Transverse colon (tissue), 4 donors: ENCODE measurements around the gene FOXK2. TPM values are rescaled to one million over a fixed set of nuclear protein-coding genes. Genes with fewer than 3 reads are reported as not detected.
A peak's percentile ranks its signal among the peaks of the same experiment; 100 is the strongest.

Source experiments
- DNase-seq: peaks from one replicate; pipeline ENCODE4 v3.0.0-alpha.2; 2019
- H3K27ac ChIP-seq, 4 donors: fragments of 200-600 bp; sonication (generic); 2 replicates each; pipeline ENCODE4 v1.5.1; 2016 to 2018; ENCODE audit warnings: inconsistent platforms in 4 of 4
- H3K27me3 ChIP-seq: fragments of 200-600 bp; sonication (generic); 2 replicates; pipeline ENCODE4 v1.5.1; 2017; ENCODE audit warnings: inconsistent platforms
- H3K36me3 ChIP-seq, 4 donors: fragments of 200-600 bp; sonication (generic); 2 replicates each; pipeline ENCODE4 v1.5.1; 2017 to 2019; ENCODE audit warnings: inconsistent platforms in 4 of 4
- H3K4me1 ChIP-seq, 4 donors: fragments of 200-600 bp; sonication (generic); 2 replicates each; pipeline ENCODE4 v1.5.1; 2017 to 2020; ENCODE audit warnings: inconsistent platforms in 4 of 4
- H3K4me3 ChIP-seq, 4 donors: fragments of 200-600 bp; sonication (generic); 1 replicate in 1 of 4; 2 replicates in 3 of 4; pipeline versions ENCODE4 v1.5.1 to v1.6.1; 2017 to 2019; ENCODE audit warnings: inconsistent platforms in 4 of 4
- H3K9me3 ChIP-seq, 2 donors: fragments of 200-600 bp; sonication (generic); 2 replicates each; pipeline ENCODE4 v1.5.1; 2017 to 2019; ENCODE audit warnings: inconsistent platforms in 2 of 2
- EP300 ChIP-seq: sonication (generic); formaldehyde crosslinking; IDR thresholded peaks from one replicate; pipeline ENCODE4 v1.6.1; 2017; ENCODE audit warnings: antibody characterized with exemption, low read depth
- POLR2A ChIP-seq: fragments of 450-650 bp; IDR thresholded peaks from one replicate; pipeline ENCODE4 v1.6.1; 2016; ENCODE audit warnings: antibody characterized with exemption, mild to moderate bottlenecking, moderate library complexity
- POLR2AphosphoS5 ChIP-seq, 3 donors: sonication (generic); formaldehyde crosslinking; IDR thresholded peaks; one replicate each; pipeline ENCODE4 v1.6.1; 2016; ENCODE audit warnings: antibody characterized with exemption in 3 of 3
- WGBS, 2 donors: methylation state at CpG; one replicate each; pipeline ENCODE4 v1.1.5; 2018; ENCODE audit warnings: low coverage in 1 of 2; 5-methylcytosine and 5-hydroxymethylcytosine counted together
- in situ Hi-C, 4 donors: fragments of 200-750 bp; cut with MboI; loops; one replicate each; pipeline versions ENCODE4 v1.15.0 to v1.15.1; 2017; ENCODE audit warnings: low sequenced_read_pairs in 3 of 4, low pct_ligation_motif_present in 1 of 4, low pct_unique_long_range_greater_than_20kb in 1 of 4
- intact Hi-C: fragments of 100-400 bp; cut with DNase I; formaldehyde crosslinking; loops from one replicate; pipeline ENCODE4 v1.15.1; 2023; ENCODE audit warnings: low total_unique reads
- total RNA-seq, 4 donors: library from RNA; depleted of rRNA; stranded (reverse); fragments of >200 nt; gene quantifications; one replicate each; pipeline ENCODE4 v1.1.0, GENCODE V29; 2016
- TF ChIP-seq, protein P1 (sequence below), 5 experiments: fragments of 200-600 bp in 3 of 5; fragments of 450-650 bp in 2 of 5; sonication (generic) in 3 of 5; IDR thresholded peaks; 1 replicate in 2 of 5; 2 replicates in 3 of 5; pipeline ENCODE4 v1.5.1; 2016 to 2017; ENCODE audit warnings: antibody characterized with exemption in 5 of 5, inconsistent platforms in 3 of 5, mild to moderate bottlenecking in 2 of 5, moderate library complexity in 1 of 5

FOXK2 gene
- total RNA-seq, 4 donors from 2014 or later = 41.2 to 216 (median 106) TPM

DNA sequence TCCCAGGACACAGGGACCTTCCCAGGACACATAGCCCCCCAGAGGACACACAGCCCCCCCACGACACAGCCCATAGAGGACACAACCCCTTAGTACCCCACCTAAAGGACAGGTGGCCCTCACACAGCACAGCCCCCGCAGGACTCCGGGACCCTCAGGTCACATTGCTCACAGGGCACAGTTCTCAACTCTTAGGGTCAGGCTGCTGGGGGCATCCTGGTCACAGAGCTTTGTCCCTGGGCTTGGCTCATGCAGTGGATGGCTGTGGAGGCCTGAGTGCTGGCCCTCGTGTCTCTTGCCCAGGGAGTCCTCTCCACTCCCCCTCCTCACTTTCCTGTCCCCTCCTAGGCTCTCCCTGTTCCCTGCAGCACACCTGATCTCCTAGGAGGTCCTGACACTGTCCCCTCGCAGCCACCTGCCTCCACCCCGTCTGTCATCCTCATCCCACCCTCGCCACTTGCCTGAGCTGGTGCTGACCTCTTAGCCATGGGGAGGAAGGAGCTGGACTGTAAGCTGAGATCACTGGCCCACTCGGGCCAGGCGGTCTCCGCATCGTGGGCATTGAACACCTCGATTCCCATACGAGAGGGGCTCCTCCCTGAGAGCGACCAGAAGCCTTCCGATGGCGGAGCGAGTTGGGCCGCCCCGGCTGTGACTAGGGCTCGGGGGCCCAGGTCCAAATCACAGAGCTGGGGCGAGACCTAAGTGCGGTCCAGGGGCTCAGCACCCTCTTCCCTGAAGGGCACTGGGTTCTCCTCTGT is 130.1 kb downstream of the FOXK2 start:
- no peak overlapping the region for H3K4me3 ChIP-seq
- WGBS, 2 donors = 55 to 83% methylated on average over 2 to 22 of the region's 22 CpGs
- no peaks in the 10 kb centered on the region for H3K9me3 ChIP-seq
- DNase-seq = no peak
- TF ChIP-seq EP300 (no peak), POLR2A (no peak), POLR2AphosphoS5 (IDR thresholded peaks at IDR 0.05) (no peak)
- TF ChIP-seq, protein P1, sequence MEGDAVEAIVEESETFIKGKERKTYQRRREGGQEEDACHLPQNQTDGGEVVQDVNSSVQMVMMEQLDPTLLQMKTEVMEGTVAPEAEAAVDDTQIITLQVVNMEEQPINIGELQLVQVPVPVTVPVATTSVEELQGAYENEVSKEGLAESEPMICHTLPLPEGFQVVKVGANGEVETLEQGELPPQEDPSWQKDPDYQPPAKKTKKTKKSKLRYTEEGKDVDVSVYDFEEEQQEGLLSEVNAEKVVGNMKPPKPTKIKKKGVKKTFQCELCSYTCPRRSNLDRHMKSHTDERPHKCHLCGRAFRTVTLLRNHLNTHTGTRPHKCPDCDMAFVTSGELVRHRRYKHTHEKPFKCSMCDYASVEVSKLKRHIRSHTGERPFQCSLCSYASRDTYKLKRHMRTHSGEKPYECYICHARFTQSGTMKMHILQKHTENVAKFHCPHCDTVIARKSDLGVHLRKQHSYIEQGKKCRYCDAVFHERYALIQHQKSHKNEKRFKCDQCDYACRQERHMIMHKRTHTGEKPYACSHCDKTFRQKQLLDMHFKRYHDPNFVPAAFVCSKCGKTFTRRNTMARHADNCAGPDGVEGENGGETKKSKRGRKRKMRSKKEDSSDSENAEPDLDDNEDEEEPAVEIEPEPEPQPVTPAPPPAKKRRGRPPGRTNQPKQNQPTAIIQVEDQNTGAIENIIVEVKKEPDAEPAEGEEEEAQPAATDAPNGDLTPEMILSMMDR (IDR thresholded peaks at IDR 0.05) = no peak
- H3K27ac ChIP-seq = peak overlapping the region in 1 of 4 donors; percentile 80
- H3K4me1 ChIP-seq = peaks cover 24 to 42% (median 36%) of the 10 kb centered on the region in 4 donors
- in situ Hi-C loops (loop anchor here in 2 of 4 donors (10.0 to 25.0 kb wide), 2 partner anchors 113 to 115 kb away; partner anchors contain the start of gene TBCD (in 1 of the 2)), intact Hi-C loops (no loop called here)
- no peaks in the 10 kb centered on the region for H3K27me3 ChIP-seq
- no peaks in the 10 kb centered on the region for H3K36me3 ChIP-seq

DNA sequence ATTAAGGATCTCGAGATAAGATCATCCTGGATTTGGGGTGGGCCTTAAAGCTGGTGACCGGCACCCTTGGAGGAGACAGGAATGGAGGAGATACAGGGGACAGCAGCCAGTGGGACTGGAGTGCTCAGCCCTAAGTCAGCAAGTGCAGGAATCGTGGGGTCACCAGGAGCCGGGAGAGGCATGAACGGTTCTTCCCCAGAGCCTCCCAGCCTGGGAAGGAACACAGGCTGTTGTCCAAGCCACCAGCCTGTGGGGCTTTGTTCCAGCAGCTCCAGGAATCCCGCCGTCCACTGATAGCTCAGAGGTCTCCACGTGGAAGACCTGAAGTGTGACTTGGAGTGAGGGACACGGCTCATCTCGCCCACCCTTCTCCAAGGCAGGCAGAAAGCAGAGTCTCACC is 131.2 kb downstream of the FOXK2 start:
- H3K4me1 ChIP-seq = peaks cover 24 to 45% (median 41%) of the 10 kb centered on the region in 4 donors
- 85 to 86% methylated on average over 2 to 10 of the region's 10 CpGs for WGBS, 2 donors

DNA sequence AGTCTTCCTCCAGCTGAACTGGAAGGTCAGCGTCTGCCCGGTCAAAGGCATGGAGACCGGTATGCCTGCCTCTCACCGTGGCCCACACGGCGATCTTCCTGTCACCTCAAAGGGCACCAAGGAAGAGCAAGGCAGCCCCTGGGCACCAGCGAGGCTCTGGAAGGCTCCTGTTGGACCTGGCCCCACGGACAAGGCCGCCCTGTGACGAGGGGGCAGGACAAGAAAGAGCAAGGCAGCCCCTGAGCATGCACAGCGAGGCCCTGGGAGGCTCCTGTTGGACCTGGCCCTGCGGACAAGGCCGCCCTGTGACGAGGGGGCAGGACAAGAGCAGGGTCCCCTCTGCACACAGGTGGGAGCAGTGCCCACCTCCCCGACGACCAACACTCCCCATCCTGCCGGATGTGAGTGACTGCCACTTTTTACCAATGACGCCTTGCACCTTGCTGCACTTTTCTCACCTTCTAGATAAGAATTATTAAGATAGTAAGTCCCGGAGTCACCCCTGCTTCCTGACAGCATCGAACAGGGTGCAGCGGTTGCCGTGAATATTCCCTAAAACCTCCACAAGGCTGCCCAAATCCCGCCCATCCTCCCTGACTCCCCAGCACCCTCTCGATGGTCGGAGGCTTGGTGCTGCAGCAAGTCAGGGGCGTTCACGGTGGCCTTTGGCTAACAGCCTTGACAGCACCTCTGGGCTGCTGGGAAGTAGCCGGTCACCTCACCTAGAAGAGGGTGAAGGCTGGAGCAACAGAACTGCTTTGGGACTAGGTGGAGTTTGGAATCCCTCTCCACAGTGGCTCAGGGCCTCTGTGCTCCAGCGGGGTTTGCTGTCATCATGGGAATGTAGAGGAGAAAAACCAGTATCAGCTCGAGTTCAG is 134.4 kb downstream of the FOXK2 start:
- H3K27ac ChIP-seq = peak overlapping the region; percentile 75 to 86 (median 83)
- no peaks in the 10 kb centered on the region for H3K27me3 ChIP-seq
- WGBS, 2 donors = 87% methylated on average over 30 of the region's 30 CpGs; no CpG with 5 or more reads in 1 of the 2 donors
- TF ChIP-seq, protein P1 (IDR thresholded peaks at IDR 0.05) = no peak
- TF ChIP-seq EP300 (no peak), POLR2AphosphoS5 (IDR thresholded peaks at IDR 0.05) (no peak), POLR2A (no peak)
- H3K9me3 ChIP-seq = no peaks in the 10 kb centered on the region
- peak overlapping the region in 1 of 4 donors; percentile 22 for H3K4me3 ChIP-seq
- no peaks in the 10 kb centered on the region for H3K36me3 ChIP-seq
- no peak for DNase-seq
- peaks cover 10 to 29% (median 26%) of the 10 kb centered on the region in 4 donors for H3K4me1 ChIP-seq
- intact Hi-C loops = no loop called here
- in situ Hi-C loops = loop anchor here in 2 of 4 donors (10.0 to 25.0 kb wide), 2 partner anchors 108 to 111 kb away; partner anchors contain the start of gene TBCD (in 1 of the 2)

More for the DNA sequence above, 131.2 kb downstream of the FOXK2 start:
- intact Hi-C loops = no loop called here
- Histone ChIP-seq H3K27me3 (no peaks in the 10 kb centered on the region), H3K27ac (no peak overlapping the region), H3K36me3 (no peaks in the 10 kb centered on the region), H3K4me3 (no peak overlapping the region), H3K9me3 (no peaks in the 10 kb centered on the region)
- no peak for TF ChIP-seq EP300
- no peak for TF ChIP-seq POLR2A
- TF ChIP-seq, protein P1 (IDR thresholded peaks at IDR 0.05) = no peak
- DNase-seq = no peak
- in situ Hi-C loops = loop anchor here in 2 of 4 donors (10.0 to 25.0 kb wide), 2 partner anchors 112 to 114 kb away; partner anchors contain the start of gene TBCD (in 1 of the 2)

Other genes with a start within 250 kb of the FOXK2 start
- 100 to 1,000 TPM in 2 of 4 donors, 10 to 100 TPM in 2; 86.0 to 230 (median 148) TPM for gene CSNK1D, start 246.0 kb upstream of the FOXK2 start, total RNA-seq
- gene CD7, start 202.1 kb upstream of the FOXK2 start, total RNA-seq = 1 to 10 TPM; 6.1 to 9.7 (median 7.4) TPM
- 100 to 1,000 TPM in 2 of 4 donors, 10 to 100 TPM in 1, 1 to 10 TPM in 1; 5.8 to 127 (median 107) TPM for gene SECTM1, start 186.0 kb upstream of the FOXK2 start, total RNA-seq
- gene TEX19, start 160.5 kb upstream of the FOXK2 start, total RNA-seq = not detected
- gene UTS2R, start 148.0 kb upstream of the FOXK2 start, total RNA-seq = under 1 TPM in 1 of 4 donors, not detected in 3; 0.48 TPM
- 100 to 1,000 TPM in 2 of 4 donors, 10 to 100 TPM in 2; 45.5 to 258 (median 102) TPM for gene HEXD, start 101.4 kb upstream of the FOXK2 start, total RNA-seq
- 10 to 100 TPM in 3 of 4 donors, 1 to 10 TPM in 1; 7.9 to 27.5 (median 25.9) TPM for gene OGFOD3, start 101.1 kb upstream of the FOXK2 start, total RNA-seq
- gene CYBC1, start 69.0 kb upstream of the FOXK2 start, total RNA-seq = 100 to 1,000 TPM in 2 of 4 donors, 10 to 100 TPM in 2; 46.2 to 212 (median 86.2) TPM
- gene NARF, start 61.0 kb upstream of the FOXK2 start, total RNA-seq = 100 to 1,000 TPM in 1 of 4 donors, 10 to 100 TPM in 3; 44.1 to 133 (median 61.1) TPM
- 100 to 1,000 TPM in 1 of 4 donors, 10 to 100 TPM in 3; 68.1 to 108 (median 83.6) TPM for gene WDR45B, start 128.7 kb downstream of the FOXK2 start, total RNA-seq
- 10 to 100 TPM; 26.5 to 83.0 (median 59.6) TPM for gene RAB40B, start 179.0 kb downstream of the FOXK2 start, total RNA-seq
- gene FN3KRP, start 197.0 kb downstream of the FOXK2 start, total RNA-seq = 10 to 100 TPM; 16.3 to 39.6 (median 26.8) TPM
- 10 to 100 TPM; 11.2 to 33.0 (median 26.2) TPM for gene FN3K, start 215.9 kb downstream of the FOXK2 start, total RNA-seq
- gene TBCD, start 232.3 kb downstream of the FOXK2 start, total RNA-seq = 100 to 1,000 TPM in 1 of 4 donors, 10 to 100 TPM in 3; 38.6 to 104 (median 39.8) TPM